IPS-18c (cell line): Measurements from ENCODE around the gene PTAFR.

Source experiments
- H3K4me3 ChIP-seq: 2 replicates; pipeline ENCODE4 v1.7.0; 2013; ENCODE audit warnings: low read depth, mild to moderate bottlenecking, low read length, moderate library complexity; ENCODE audit not compliant: insufficient read depth
- H3K9me3 ChIP-seq: one replicate; pipeline ENCODE4 v1.6.1; 2013; ENCODE audit warnings: mild to moderate bottlenecking, low read length, moderate library complexity; ENCODE audit not compliant: control insufficient read depth, insufficient read depth

The PTAFR gene, protein sequence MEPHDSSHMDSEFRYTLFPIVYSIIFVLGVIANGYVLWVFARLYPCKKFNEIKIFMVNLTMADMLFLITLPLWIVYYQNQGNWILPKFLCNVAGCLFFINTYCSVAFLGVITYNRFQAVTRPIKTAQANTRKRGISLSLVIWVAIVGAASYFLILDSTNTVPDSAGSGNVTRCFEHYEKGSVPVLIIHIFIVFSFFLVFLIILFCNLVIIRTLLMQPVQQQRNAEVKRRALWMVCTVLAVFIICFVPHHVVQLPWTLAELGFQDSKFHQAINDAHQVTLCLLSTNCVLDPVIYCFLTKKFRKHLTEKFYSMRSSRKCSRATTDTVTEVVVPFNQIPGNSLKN

DNA sequence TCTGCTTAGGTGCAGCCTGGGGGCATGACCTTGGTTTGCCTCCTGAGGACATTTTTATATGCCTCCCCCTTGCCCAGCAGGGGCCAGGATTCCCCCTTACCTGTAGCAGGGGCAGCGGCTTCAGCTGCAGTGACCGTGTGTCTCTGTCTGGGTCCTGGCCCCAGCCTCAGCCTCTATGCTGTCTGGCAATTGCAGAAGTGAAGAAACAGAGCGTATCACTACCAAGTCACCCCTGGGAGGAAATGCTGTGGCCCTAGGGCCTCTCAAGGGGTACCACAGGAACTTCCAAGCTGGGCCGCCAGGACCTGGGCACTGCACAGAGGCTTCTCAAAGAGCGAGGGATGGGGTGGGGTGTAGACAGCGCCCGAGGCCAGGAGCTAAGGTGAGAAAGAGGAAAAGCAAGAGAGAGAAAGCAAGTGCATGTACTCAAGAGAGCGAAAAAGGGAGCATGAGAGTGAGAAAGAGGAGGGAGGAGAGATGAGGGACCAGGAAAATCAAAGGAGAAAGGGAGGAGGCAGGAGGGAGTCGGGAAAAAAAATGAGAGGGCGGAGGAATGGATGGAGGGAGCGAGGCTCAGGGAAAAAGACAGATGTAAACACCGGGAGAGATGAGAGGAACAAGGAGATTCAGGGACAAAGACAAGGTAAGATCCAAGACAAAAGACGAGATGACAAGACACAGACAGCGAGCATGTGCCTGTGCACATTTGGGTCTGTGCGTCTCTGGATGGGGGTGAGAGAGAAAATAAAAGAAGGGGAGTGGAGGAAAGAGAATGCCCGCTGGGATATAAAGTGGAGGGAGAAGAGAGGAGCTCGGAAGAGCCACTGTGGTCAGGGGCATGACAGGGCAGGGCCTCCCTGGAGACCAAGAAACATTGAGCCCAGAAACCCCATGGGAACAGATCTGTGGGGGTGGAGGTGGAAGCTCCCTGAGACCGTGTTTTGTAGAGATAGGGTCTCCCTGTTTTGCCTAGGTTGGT lies at the start of gene PTAFR:
Gene PTAFR (minus strand): TSS at position 199 of the 979 bp plus-strand sequence. CDS start 25,669 bp downstream, outside the sequence.
- H3K9me3 ChIP-seq = no peaks in the 10 kb centered on the region
- no peak within 1 kb of the TSS for H3K4me3 ChIP-seq

DNA sequence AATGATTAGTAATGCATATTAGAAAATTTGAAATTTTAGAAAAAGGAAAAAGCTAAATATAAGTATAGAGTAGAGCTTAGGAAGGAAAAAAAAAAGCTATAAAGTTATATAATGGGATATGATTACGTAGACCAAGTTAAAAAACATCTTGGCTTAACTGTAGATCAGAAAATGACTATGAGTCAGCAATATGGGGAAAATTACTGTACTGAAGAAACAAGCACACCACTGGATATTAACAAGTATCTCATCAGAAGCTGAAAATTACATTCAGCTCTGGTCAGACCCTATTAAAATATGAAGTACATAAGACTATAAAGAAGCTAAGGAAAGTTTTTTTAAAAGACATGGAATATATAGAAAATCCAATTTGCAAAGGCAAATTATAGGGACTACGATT lies 36.8 kb upstream of the PTAFR start:
- no peaks in the 10 kb centered on the region for H3K9me3 ChIP-seq
- H3K4me3 ChIP-seq = no peak overlapping the region

DNA sequence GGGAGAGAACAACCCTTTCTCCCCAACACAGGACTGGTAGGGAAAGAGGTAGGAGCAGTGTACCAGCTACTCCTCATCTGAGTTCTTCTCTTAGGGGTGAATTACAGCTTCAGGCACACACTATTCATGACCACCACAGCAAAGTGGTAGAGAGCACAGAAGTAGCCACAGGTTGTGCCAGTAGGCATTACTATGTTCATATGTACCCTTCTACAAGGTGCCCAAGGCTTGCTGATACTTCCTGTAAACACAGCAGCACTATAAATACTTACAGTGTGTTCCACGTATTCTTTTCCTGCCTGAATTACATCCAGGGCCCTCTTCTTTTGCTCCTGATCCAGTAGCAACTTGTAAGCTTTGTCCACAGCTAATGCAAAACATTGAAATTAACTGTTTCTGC lies 33.2 kb upstream of the PTAFR start:
- no peaks in the 10 kb centered on the region for H3K9me3 ChIP-seq
- H3K4me3 ChIP-seq = no peak overlapping the region

DNA sequence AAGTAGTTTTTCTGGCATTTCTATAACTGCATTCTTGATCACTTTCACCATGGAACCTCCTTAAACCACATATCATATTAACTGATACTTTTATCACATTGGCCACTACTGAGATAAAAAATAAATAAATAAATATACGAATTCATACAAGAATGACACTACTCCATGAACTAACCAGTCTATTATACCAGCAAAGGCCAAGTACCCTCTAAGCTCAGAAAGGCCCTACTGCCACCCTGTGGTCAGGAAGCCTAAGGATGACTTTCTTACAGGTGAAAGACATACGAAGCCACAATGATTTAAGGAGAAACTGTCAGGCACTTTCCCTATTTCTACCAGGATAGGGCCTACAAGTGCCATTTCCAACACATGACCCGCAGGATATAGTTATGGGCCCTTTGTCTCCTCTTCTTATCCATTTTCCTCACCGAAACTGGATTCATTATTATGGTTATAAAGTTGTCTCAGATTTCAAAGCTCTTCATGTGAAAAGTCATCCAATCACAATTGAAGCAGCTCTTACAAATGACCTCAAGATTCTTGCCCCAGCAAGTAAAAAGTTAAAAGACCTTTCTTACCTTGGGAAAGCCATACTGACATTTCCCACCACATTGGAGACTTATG lies 32.4 kb upstream of the PTAFR start:
- no peaks in the 10 kb centered on the region for H3K9me3 ChIP-seq
- no peak overlapping the region for H3K4me3 ChIP-seq

DNA sequence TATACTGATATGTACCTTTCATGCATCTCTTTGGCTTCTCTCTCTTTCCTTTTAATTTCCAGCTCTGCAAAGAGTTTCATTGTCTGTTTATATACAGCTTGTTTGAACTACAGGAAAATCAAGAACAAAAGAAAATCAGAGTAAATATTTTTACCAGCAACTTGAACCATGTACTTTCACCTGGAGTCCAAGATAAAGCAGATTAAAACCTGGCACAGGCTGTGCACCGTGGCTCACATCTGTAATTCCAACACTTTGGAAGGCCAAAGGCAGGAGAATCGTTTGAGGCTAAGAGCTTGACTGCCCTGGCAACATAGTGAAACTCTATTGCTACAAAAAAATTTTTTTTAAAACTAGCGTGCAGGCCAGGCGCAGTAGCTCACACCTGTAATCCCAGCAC lies 28.8 kb upstream of the PTAFR start:
- H3K4me3 ChIP-seq = no peak overlapping the region

DNA sequence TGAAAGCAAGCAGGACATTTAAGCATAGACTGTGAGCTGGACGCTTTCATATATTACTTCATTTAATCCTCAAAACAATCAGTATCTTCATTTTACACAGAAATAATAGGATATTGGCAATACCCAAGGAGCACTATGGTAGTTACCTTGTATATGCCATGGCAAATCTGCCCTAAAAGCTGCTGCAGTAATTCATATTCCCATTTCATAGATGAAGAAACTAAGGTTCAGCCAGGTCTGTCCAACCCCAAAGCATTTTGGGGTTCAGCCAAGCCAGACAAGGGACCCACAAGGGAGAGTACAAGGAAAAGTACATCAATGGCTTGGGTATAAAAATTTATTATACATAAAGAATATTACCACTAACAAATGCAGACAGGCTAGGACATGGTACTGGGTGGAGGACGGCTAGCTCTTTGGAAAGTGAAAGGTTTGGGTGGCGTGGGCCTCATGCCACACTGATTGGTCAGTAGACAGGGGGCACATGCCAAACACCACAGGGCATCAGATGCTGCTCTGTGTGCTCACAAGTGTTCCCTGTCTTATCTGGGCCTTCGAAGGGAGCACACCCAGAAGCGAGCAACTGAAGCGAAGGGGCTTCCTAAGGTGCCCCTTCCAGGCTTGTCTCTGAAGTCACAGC lies 23.9 kb upstream of the PTAFR start:
- no peak overlapping the region for H3K4me3 ChIP-seq
- H3K9me3 ChIP-seq = no peaks in the 10 kb centered on the region

More for the DNA sequence above, 28.8 kb upstream of the PTAFR start:
- H3K9me3 ChIP-seq = no peaks in the 10 kb centered on the region

DNA sequence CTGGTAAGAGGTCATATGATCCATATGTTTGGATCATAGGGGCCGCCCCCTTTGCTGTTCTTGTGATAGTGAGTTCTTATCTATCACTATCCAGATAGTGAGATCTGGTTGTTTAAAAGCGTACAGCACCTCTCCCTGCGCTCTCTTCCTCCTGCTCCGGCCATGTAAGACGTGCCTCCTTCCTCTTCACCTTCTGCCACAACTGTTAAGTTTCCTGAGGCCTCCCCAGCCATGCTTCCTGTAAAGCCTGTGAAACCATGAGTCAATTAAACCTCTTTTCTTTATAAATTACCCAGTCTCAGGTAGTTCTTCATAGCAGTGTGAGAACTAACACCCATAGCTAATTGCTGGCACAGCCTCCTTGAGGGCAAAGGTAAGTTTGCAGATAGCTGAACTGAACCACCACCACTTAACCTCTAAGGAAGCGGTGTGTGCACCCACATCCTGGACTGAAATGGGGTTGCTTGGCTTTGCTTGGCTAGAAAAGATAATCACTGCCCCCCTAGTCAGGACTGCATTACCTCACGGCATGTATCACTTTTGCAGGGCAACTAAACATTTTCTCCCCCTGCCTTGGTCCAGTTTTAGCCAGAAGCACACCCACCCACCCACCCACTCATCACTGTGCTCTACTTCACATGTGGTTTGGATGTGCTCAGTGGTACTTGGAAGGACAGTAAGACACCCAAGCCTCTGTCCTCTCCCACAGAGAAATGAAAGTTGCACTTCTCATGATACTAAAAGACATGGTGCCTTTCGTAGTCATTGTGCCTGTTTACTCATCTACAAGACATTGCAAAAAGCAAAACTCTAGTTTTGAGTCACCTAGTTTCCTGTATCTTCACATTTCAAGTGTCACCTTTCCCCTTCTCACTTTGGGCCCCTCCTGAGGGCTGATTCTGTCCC lies 23.1 kb upstream of the PTAFR start:
- Histone ChIP-seq H3K9me3 (no peaks in the 10 kb centered on the region), H3K4me3 (no peak overlapping the region)

DNA sequence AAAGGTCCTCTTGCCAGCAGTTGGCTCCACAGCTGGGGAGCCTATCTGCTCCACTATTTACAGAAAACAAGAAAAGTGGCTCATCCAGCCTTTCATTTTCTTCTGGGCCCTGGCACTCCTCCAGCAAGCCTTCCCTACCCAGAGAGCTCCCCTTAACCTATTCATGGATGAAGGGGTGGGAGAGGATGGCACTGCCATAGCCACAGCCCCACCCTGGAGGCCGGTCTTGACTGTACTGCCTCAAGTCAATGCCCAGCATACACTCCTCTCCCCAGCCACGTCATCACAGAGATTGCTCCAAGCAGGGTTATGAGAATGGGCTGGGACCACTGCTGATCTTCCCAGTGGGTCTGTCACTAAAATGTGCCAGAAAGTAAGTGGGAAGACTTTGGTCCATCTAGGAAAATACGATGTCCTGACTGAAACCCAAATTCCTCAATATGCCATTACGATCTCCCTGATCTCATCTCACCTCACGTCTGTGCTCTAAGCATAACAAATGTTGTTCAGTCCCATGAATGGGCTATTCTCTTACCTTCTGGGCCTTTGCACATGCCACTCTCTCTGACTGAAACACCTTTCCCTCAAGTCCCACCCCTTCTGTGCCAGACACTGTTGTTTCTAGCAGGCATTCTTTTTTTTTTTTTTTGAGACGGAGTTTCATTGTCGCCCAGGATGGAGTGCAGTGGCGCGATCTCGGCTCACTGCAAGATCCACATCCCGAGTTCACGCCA lies 21.4 kb upstream of the PTAFR start:
- Histone ChIP-seq H3K4me3 (no peak overlapping the region), H3K9me3 (no peaks in the 10 kb centered on the region)

DNA sequence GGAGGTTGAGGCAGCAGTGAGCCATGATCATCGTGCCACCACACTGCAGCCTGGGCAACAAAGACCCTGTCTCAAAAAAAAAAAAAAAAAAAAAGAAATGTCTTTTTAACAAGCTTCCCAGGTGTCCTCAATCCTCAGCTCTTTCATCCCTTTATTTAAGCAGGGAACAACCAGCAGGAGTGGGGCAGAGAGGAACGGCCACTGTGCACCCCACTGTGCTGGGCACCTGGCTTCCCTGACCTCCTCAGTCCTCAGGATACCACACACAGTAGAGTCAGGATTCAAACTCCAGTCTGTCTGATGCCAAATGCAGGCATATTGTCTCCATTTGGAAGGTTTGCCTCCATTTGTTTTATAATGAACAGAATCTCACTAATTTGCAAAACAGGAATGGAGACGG lies 19.8 kb upstream of the PTAFR start:
- Histone ChIP-seq H3K9me3 (no peaks in the 10 kb centered on the region), H3K4me3 (no peak overlapping the region)

DNA sequence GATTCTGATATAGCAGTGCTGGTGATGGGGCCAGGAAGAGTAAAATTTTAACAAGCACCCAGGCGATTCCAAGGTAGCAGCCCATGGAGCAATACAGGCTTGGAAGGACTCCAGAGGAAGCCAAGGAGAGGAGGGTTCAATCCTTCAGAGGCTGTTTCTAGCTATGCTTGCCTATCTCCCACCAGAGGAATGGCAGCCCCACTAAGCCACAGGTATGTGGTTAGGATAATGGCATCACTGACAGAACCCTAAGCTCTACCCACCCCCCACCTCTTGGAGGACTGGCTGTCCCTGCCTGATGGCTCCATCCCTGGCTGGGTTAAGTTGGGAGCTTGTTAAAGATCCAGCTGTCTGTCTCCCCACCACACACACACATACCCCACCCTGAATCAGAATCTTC lies 19.3 kb upstream of the PTAFR start:
- H3K4me3 ChIP-seq = no peak overlapping the region; the same call in 1 of the 2 replicates
- H3K9me3 ChIP-seq = no peaks in the 10 kb centered on the region

DNA sequence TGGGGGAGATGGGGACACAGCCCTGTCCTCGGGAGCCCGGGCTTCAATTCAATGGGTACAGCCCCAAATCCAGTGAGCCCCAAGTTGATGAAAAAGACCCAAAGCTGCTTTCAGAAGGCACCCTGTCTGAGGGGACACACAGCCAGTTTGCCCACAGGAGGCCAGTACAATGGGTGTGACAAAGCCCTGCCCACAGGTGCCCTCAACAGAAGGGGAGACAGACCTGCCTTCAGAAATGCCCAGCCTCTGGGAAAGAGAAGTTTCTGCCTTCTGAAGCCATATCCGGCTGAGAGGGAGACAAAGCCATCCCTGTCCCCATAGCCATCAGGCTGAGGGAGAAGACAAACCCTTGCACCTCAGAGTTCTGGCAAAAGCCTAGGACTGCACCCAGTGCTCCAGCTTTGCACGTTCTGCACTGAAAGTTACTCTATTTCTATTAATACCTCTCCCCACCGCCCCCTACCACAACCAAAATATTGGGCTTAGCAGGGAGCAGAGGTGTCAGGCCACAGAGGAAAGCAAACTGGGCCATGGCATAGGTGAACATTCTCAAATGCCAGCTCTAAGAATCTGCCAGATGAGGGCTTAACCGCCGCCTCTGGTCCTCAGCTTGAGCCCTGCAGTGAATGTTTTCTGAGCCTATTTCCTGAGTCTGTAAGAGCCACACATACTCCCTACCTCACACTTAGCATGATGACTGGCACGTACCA lies 18.0 kb upstream of the PTAFR start:
- H3K4me3 ChIP-seq = no peak overlapping the region
- no peaks in the 10 kb centered on the region for H3K9me3 ChIP-seq

DNA sequence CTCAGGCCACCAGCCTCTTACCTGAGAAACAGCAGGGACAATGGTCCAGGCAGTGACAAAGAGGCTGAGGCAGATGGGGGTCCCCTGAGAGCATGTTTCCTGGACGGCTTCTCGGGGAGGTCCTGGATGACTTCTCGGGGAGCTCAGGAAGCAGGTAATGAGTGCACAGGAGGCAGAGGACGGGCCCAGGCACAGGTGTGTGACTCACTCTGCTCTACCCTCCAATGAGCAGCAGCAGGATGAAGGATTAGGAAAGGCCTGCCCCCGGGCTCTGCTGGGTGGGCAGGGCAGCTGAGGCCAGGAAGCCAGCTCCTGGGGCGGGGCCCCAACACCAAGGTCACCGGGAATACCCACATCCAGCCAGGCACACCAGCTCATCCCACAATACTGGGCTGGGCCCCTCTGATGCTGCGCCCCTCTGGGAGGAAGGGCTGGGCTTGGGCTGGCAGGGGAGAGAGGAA lies 17.2 kb upstream of the PTAFR start:
- Histone ChIP-seq H3K4me3 (no peak overlapping the region), H3K9me3 (no peaks in the 10 kb centered on the region)

DNA sequence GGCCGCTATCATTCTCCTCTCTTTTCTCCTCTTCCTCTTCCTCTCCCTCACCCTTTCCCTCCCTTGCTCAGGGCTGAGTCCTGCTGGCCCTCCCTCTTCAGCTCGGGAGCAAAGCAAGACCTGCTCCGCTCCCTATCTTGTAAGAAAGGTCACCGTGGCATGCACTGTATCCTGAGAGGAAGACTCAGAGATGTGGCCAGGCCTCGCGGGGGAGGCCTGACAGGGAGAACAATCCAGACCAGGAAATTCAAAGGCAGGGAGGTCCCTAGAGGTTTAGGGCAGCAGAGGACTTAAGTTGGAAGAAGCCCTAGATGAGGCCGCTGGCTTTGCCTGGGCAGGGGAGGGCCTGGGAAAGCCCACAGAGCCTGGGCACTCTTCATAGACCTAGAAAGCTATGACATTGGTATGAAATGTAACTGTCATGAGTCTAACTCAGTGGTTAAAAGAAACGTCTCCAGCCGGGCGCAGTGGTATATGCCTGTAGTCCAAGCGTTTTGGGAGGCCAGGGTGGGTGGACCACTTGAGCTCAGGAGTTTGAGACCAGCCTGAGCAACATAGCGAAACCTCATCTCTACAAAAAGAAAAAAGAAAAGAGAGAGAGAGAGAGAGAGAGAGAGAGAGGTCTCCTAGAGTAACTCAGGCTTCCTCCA lies 14.6 kb upstream of the PTAFR start:
- no peaks in the 10 kb centered on the region for H3K9me3 ChIP-seq
- no peak overlapping the region for H3K4me3 ChIP-seq

DNA sequence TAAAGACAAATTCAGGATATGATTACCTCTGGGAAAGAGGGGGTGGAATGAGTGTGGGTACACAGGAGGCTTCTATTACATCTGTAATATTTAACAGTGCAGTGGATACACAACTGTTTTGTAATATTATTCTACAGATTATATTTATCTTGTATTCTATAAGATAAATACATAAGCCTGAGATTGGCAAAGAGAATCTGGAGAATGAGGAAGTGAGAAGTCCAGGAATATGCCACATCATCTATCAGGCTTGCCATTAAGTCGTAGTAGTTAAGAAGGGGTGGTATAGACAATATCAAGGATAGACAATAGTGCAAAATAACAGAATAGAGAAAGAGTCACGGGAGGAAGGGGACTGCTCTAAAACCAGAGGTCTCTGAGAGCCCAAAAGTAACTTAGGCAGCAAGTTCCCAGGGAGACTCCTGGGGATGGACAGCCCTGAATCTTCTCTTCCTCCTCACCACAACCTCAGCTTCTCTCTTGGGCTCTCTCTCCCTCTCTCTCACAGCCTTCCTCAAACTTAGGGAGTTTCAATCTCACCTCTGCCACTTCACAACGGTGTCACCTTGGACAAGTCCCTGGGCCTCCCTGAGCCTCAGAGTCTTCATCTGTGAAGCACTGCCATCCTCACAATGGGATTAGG lies 14.0 kb upstream of the PTAFR start:
- Histone ChIP-seq H3K4me3 (no peak overlapping the region), H3K9me3 (no peaks in the 10 kb centered on the region)
